Adrenal gland (tissue), 5 donors: ENCODE results near the gene PHC3.

ENCODE experiments used
- POLR2A ChIP-seq, 2 donors: fragments of 450-650 bp; IDR thresholded peaks; one replicate each; pipeline ENCODE4 v1.6.1; 2017; ENCODE audit warnings: antibody characterized with exemption in 2 of 2, mild to moderate bottlenecking in 2 of 2, moderate library complexity in 1 of 2
- TF ChIP-seq, protein P1 (sequence below), 6 experiments: fragments of 450-650 bp in 4 of 6; fragments of 200-600 bp in 2 of 6; sonication (generic) in 1 of 6; IDR thresholded peaks; 1 replicate in 5 of 6; 2 replicates in 1 of 6; pipeline versions ENCODE4 v1.5.1 to v1.8.0; 2016 to 2021; ENCODE audit warnings: antibody characterized with exemption in 6 of 6, mild to moderate bottlenecking in 2 of 6, moderate library complexity in 1 of 6
- donor health status: DM: no; HTN: no; CAD: no.

GRCh38 chr3:170225166-170225565 lies 43.6 kb upstream of the PHC3 start:
- TF ChIP-seq, protein P1, sequence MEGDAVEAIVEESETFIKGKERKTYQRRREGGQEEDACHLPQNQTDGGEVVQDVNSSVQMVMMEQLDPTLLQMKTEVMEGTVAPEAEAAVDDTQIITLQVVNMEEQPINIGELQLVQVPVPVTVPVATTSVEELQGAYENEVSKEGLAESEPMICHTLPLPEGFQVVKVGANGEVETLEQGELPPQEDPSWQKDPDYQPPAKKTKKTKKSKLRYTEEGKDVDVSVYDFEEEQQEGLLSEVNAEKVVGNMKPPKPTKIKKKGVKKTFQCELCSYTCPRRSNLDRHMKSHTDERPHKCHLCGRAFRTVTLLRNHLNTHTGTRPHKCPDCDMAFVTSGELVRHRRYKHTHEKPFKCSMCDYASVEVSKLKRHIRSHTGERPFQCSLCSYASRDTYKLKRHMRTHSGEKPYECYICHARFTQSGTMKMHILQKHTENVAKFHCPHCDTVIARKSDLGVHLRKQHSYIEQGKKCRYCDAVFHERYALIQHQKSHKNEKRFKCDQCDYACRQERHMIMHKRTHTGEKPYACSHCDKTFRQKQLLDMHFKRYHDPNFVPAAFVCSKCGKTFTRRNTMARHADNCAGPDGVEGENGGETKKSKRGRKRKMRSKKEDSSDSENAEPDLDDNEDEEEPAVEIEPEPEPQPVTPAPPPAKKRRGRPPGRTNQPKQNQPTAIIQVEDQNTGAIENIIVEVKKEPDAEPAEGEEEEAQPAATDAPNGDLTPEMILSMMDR (IDR thresholded peaks at IDR 0.05): no peak
- TF ChIP-seq POLR2A (IDR thresholded peaks at IDR 0.05): no peak
